Ascending aorta (tissue), 2 donors: ENCODE data around the gene GGACT. TPM values are rescaled to one million over a fixed set of nuclear protein-coding genes. Genes with fewer than 3 reads are reported as not detected.

Source experiments
- DNase-seq, 2 donors: peaks; one replicate each; pipeline ENCODE4 v3.0.0-alpha.2; 2019; ENCODE audit warnings: low spot score in 2 of 2
- H3K27ac ChIP-seq, 2 donors: fragments of 200-600 bp; sonication (generic); one replicate each; pipeline ENCODE4 v1.5.1; 2016 to 2017; ENCODE audit warnings: mild to moderate bottlenecking in 1 of 2
- H3K27me3 ChIP-seq: fragments of 200-600 bp; sonication (generic); one replicate; pipeline ENCODE4 v1.5.1; 2017
- H3K36me3 ChIP-seq, 2 donors: fragments of 200-600 bp; sonication (generic); one replicate each; pipeline ENCODE4 v1.5.1; 2016
- H3K4me1 ChIP-seq, 2 donors: fragments of 200-600 bp; sonication (generic); one replicate each; pipeline ENCODE4 v1.5.1; 2016 to 2017; ENCODE audit warnings: mild to moderate bottlenecking in 1 of 2
- H3K4me3 ChIP-seq, 2 donors: fragments of 200-600 bp; sonication (generic); one replicate each; pipeline ENCODE4 v1.5.1; 2016 to 2017; ENCODE audit warnings: mild to moderate bottlenecking in 1 of 2
- H3K9me3 ChIP-seq, 2 donors: fragments of 200-600 bp; sonication (generic); one replicate each; pipeline ENCODE4 v1.5.1; 2016
- CTCF ChIP-seq, 3 experiments: fragments of 200-600 bp in 2 of 3; fragments of 450-650 bp in 1 of 3; sonication (generic) in 2 of 3; IDR thresholded peaks; one replicate each; pipeline ENCODE4 v1.5.1; 2016 to 2019; ENCODE audit warnings: antibody characterized with exemption in 3 of 3, mild to moderate bottlenecking in 1 of 3, moderate library complexity in 1 of 3
- intact Hi-C: fragments of 100-400 bp; cut with DNase I; formaldehyde crosslinking; loops from one replicate; pipeline ENCODE4 v1.15.1; 2023
- total RNA-seq: library from RNA; depleted of rRNA; stranded (reverse); fragments of >200 nt; gene quantifications from one replicate; pipeline ENCODE4 v1.1.0, GENCODE V29; 2016

Gene GGACT
- total RNA-seq, 1 donor from 2014 or later, result 1.2 TPM

GRCh38 chr13:100634696-100635095, 46.1 kb upstream of the GGACT start:
- H3K27me3 ChIP-seq, result no peaks in the 10 kb centered on the region
- intact Hi-C loops, result no loop called here
- no peak overlapping the region for H3K27ac ChIP-seq
- TF ChIP-seq CTCF (IDR thresholded peaks at IDR 0.05), result no peak
- H3K9me3 ChIP-seq, result no peaks in the 10 kb centered on the region
- DNase-seq, result no peak
- H3K36me3 ChIP-seq, result peaks cover 17 to 41% of the 10 kb centered on the region in 2 donors
- H3K4me3 ChIP-seq, result no peak overlapping the region
- no peaks in the 10 kb centered on the region for H3K4me1 ChIP-seq

- no peak for DNase-seq
- TF ChIP-seq CTCF (IDR thresholded peaks at IDR 0.05), result no peak
- Histone ChIP-seq H3K9me3 (no peaks in the 10 kb centered on the region), H3K36me3 (peaks cover 20 to 37% of the 10 kb centered on the region in 2 donors), H3K27ac (no peak overlapping the region), H3K27me3 (no peaks in the 10 kb centered on the region), H3K4me1 (no peaks in the 10 kb centered on the region), H3K4me3 (no peak overlapping the region)
- intact Hi-C loops, result no loop called here
Observed at GRCh38 chr13:100633461-100633860, 44.9 kb upstream of the GGACT start.

GRCh38 chr13:100630555-100630954, 42.0 kb upstream of the GGACT start:
- intact Hi-C loops, result no loop called here
- no peaks in the 10 kb centered on the region for H3K9me3 ChIP-seq
- no peak for DNase-seq
- H3K27me3 ChIP-seq, result no peaks in the 10 kb centered on the region
- H3K4me1 ChIP-seq, result no peaks in the 10 kb centered on the region
- no peak for TF ChIP-seq CTCF (IDR thresholded peaks at IDR 0.05)
- no peak overlapping the region for H3K27ac ChIP-seq
- H3K4me3 ChIP-seq, result no peak overlapping the region
- peaks cover 12 to 40% of the 10 kb centered on the region in 2 donors for H3K36me3 ChIP-seq

GRCh38 chr13:100627120-100627519, 38.5 kb upstream of the GGACT start:
- H3K9me3 ChIP-seq, result no peaks in the 10 kb centered on the region
- no peak for TF ChIP-seq CTCF (IDR thresholded peaks at IDR 0.05)
- H3K36me3 ChIP-seq, result peaks cover 5 to 47% of the 10 kb centered on the region in 2 donors

GRCh38 chr13:100625447-100625846, 36.9 kb upstream of the GGACT start:
- Histone ChIP-seq H3K27me3 (no peaks in the 10 kb centered on the region), H3K4me1 (no peaks in the 10 kb centered on the region), H3K9me3 (no peaks in the 10 kb centered on the region), H3K36me3 (peaks cover 5 to 53% of the 10 kb centered on the region in 2 donors), H3K27ac (no peak overlapping the region), H3K4me3 (no peak overlapping the region)
- intact Hi-C loops, result no loop called here
- no peak for DNase-seq
- no peak for TF ChIP-seq CTCF (IDR thresholded peaks at IDR 0.05)

More at GRCh38 chr13:100627120-100627519, 38.5 kb upstream of the GGACT start:
- Histone ChIP-seq H3K27ac (no peak overlapping the region), H3K27me3 (no peaks in the 10 kb centered on the region), H3K4me1 (no peaks in the 10 kb centered on the region), H3K4me3 (no peak overlapping the region)
- DNase-seq, result no peak
- intact Hi-C loops, result no loop called here

- Histone ChIP-seq H3K4me3 (no peak overlapping the region), H3K4me1 (no peaks in the 10 kb centered on the region), H3K27me3 (no peaks in the 10 kb centered on the region), H3K27ac (no peak overlapping the region), H3K9me3 (no peaks in the 10 kb centered on the region), H3K36me3 (peaks cover 0 to 29% of the 10 kb centered on the region in 2 donors)
- intact Hi-C loops, result no loop called here
- no peak for DNase-seq
- no peak for TF ChIP-seq CTCF (IDR thresholded peaks at IDR 0.05)
Observed at GRCh38 chr13:100620792-100621191, 32.2 kb upstream of the GGACT start.
